ENCODE data around the gene DNAH6.
"Not testable (repeated sequence)": the region's sequence is repeated elsewhere in the genome, so short reads cannot be mapped to it uniquely, and the experiment has no call there.

Gene DNAH6

GRCh38 chr2:84496386-84496785 lies 19.9 kb upstream of the DNAH6 start:
- Histone ChIP-seq H3K79me2 (no peaks in the 10 kb centered on the region), H3K27ac (no peak overlapping the region), H3K4me1 (peaks cover 10% of the 10 kb centered on the region), H3K9me3 (ENCODE audit: control insufficient read depth, low read length) (no peaks in the 10 kb centered on the region), H3K9ac (no peak overlapping the region), H3K36me3 (ENCODE audit: control insufficient read depth, insufficient read depth, low read length) (no peaks in the 10 kb centered on the region), H3K4me2 (ENCODE audit: low read length) (no peak overlapping the region), H3K4me3 (ENCODE audit: low read depth, low read length) (no peak overlapping the region), H2AFZ (no peak overlapping the region), H3K27me3 (ENCODE audit: control insufficient read depth, insufficient read depth, low read length) (no peaks in the 10 kb centered on the region)
- TF ChIP-seq CTCF (IDR thresholded peaks at IDR 0.05), result no peak

GRCh38 chr2:84497285-84497684 lies 19.0 kb upstream of the DNAH6 start:
- H2AFZ ChIP-seq, result no peak overlapping the region
- H3K4me2 ChIP-seq (ENCODE audit: low read length), result no peak overlapping the region
- H3K79me2 ChIP-seq, result no peaks in the 10 kb centered on the region
- no peak overlapping the region for H3K4me3 ChIP-seq (ENCODE audit: low read depth, low read length)
- H3K27ac ChIP-seq, result no peak overlapping the region
- H3K4me1 ChIP-seq, result peaks cover 1% of the 10 kb centered on the region
- no peaks in the 10 kb centered on the region for H3K27me3 ChIP-seq (ENCODE audit: control insufficient read depth, insufficient read depth, low read length)
- TF ChIP-seq CTCF (IDR thresholded peaks at IDR 0.05), result no peak
- no peaks in the 10 kb centered on the region for H3K36me3 ChIP-seq (ENCODE audit: control insufficient read depth, insufficient read depth, low read length)
- H3K9me3 ChIP-seq (ENCODE audit: control insufficient read depth, low read length), result no peaks in the 10 kb centered on the region
- H3K9ac ChIP-seq, result no peak overlapping the region

GRCh38 chr2:84498150-84498799 lies 18.0 kb upstream of the DNAH6 start:
- H3K27ac ChIP-seq, result no peak overlapping the region
- no peak overlapping the region for H3K4me3 ChIP-seq (ENCODE audit: low read depth, low read length)
- H2AFZ ChIP-seq, result no peak overlapping the region
- no peaks in the 10 kb centered on the region for H3K36me3 ChIP-seq (ENCODE audit: control insufficient read depth, insufficient read depth, low read length)
- no peaks in the 10 kb centered on the region for H3K9me3 ChIP-seq (ENCODE audit: control insufficient read depth, low read length)
- TF ChIP-seq CTCF (IDR thresholded peaks at IDR 0.05), result no peak
- no peak overlapping the region for H3K4me2 ChIP-seq (ENCODE audit: low read length)
- no peaks in the 10 kb centered on the region for H3K79me2 ChIP-seq
- no peaks in the 10 kb centered on the region for H3K4me1 ChIP-seq
- H3K27me3 ChIP-seq (ENCODE audit: control insufficient read depth, insufficient read depth, low read length), result no peaks in the 10 kb centered on the region
- H3K9ac ChIP-seq, result no peak overlapping the region

- not testable (repeated sequence) for H3K36me3 ChIP-seq (ENCODE audit: control insufficient read depth, insufficient read depth, low read length); H3K79me2 ChIP-seq; H2AFZ ChIP-seq; H3K4me3 ChIP-seq (ENCODE audit: low read depth, low read length); H3K9me3 ChIP-seq (ENCODE audit: control insufficient read depth, low read length); H3K4me2 ChIP-seq (ENCODE audit: low read length); H3K27ac ChIP-seq; H3K9ac ChIP-seq; H3K27me3 ChIP-seq (ENCODE audit: control insufficient read depth, insufficient read depth, low read length); H3K4me1 ChIP-seq
Observed at GRCh38 chr2:84511024-84511423, 5.3 kb upstream of the DNAH6 start.

GRCh38 chr2:84515788-84516187 lies 510 bp upstream of the DNAH6 start:
- no peaks in the 10 kb centered on the region for H3K27me3 ChIP-seq (ENCODE audit: control insufficient read depth, insufficient read depth, low read length)
- H3K79me2 ChIP-seq, result peaks cover 8% of the 10 kb centered on the region
- H2AFZ ChIP-seq, result peak overlapping the region; percentile 96
- peak overlapping the region; percentile 70 for H3K27ac ChIP-seq
- no peaks in the 10 kb centered on the region for H3K9me3 ChIP-seq (ENCODE audit: control insufficient read depth, low read length)
- peaks cover 8% of the 10 kb centered on the region for H3K4me1 ChIP-seq
- no peak for TF ChIP-seq CTCF (IDR thresholded peaks at IDR 0.05)
- H3K9ac ChIP-seq, result no peak overlapping the region
- H3K4me2 ChIP-seq (ENCODE audit: low read length), result peak overlapping the region; percentile 64
- no peaks in the 10 kb centered on the region for H3K36me3 ChIP-seq (ENCODE audit: control insufficient read depth, insufficient read depth, low read length)
- peak overlapping the region; percentile 64 for H3K4me3 ChIP-seq (ENCODE audit: low read depth, low read length)

Data from parathyroid adenoma (tissue), 2 donors.